Midbrain (tissue), 1 donor: Measurements from ENCODE around the gene ZFAND3.

ENCODE experiments used
- DNase-seq: peaks from one replicate; lab custom pipeline; 2025; lab: John Stamatoyannopoulos, UW

The ZFAND3 gene

GRCh38 chr6:38154731-38155130 lies 335.2 kb downstream of the ZFAND3 start:
- no peak for DNase-seq

DNA sequence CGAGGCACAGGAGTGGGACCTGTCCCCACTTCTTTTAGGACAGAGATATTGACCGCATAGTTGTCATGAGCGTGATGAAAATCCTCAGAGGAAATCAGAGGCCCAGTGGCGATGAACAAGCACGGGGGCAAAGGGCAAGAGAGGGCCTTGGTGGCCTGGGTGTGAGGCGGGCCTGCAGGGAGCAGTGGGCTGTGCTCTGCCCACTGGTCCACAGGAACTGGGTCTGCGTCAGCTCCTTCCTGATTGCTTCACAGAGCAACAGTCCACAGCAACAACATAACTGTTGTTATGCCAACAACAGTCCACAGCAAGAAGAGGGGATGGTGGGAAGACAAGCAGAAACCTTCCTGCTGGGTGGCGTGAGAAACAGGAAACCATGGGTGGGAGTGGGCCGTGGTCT lies 335.6 kb downstream of the ZFAND3 start:
- DNase-seq: no peak

GRCh38 chr6:38155621-38156204 lies 336.2 kb downstream of the ZFAND3 start:
- no peak for DNase-seq

- DNase-seq: no peak
Observed at GRCh38 chr6:38156818-38157565, 337.5 kb downstream of the ZFAND3 start.

DNA sequence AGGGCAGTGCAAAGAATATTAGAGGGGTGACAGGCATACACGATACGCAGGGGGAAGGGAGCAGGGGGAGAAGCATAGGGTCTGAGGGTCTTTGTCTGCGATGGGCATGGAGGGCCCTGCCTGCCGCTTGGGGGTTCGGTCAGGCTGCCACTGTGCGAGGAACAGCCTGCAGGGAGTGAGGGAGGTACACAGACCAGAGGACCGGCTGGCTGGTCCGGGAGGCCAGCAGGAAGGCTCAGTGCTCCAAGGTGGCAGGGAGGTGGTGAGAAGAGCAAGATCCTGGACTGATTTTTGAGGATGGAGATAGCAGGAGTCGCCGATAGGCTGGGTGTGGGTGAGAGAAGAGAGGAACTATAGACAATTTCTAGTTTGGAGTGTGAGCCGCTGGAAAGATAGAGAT lies 338.4 kb downstream of the ZFAND3 start:
- no peak for DNase-seq

DNA sequence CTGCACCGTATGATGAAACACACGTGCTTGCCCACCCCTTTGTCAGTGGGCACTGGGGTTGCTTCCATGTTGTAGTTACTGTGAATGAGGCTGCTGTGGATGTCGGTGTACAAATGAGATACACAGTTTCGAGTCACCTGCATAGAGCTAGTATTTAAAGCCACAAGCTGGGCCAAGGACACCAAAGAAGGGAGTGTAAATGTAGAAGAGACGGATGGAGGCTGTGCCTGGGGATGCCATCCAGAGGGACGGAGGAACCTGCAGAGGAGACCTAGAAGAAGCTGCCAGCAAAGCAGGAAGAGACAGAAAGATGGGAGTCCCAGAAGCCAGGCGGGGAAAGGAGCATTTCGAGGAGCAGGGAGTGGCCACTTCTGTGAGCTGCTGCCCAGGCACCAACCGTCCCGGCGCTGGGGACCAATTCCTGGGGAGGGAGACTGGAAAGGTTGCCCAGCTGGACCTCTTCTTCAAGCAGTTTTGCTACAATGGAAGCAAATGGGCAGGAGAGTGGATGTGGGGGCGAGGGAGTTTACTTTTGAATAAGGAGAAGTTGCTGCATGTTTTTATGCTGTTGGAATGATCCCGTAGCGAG lies 339.3 kb downstream of the ZFAND3 start:
- DNase-seq: no peak

- DNase-seq: no peak
Observed at GRCh38 chr6:38159596-38159995, 340.1 kb downstream of the ZFAND3 start.

DNA sequence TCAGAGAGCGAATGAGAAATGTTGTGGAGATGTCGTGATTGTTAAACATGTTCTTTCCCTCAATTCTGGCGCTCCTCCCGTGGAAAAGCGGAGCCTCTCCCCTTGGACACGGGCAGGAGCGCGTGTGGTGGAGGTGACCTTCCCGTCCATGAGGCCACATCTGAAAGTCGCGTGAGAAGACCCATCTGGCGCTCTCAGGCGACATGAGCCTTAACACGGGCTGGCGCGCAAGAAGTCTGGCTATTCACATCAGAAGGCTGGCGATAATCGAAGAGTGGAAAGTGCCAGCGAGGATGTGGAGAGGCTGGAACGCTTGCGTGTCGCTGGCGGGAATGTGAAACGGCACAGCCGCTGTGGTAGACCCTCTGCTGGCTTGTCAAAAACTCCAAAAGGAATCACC lies 341.3 kb downstream of the ZFAND3 start:
- DNase-seq: no peak

GRCh38 chr6:38161331-38161730 lies 341.8 kb downstream of the ZFAND3 start:
- no peak for DNase-seq

DNA sequence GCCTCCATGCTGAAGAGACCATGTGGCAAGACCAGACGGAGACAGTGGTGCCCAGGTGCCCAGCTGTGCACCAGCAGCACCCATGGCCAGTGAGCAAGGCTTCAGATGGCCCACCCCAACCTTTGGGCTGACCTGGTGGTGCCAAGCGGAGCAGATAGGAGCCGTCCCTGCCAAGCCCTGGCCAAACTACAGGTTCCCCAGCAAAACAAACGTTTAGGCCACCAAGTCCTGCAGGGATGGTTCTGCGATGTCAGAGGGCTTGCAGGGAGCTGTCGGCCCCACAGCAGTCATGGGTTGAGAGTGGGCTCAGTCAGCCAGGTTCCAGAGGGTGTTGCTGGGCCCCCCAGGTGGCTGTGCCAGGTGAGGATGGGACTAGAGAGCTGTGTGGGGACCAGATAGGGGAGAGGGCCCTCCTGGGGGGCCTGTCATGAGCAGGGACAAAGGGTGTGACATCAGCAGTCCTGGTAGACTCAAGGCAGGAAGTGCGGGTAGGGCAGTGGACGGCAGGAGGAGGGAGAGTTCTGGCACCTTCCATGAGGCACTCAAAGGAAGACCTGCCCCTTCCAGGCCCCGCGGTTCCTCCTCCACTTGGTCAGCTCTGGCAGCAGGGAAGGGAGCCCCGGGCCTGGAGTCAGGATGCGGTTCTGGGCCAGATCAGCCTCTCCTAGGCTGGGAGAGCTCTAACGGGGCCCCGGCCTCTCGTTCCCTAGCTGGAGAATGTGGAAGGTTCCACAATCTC lies 342.4 kb downstream of the ZFAND3 start:
- DNase-seq: no peak

DNA sequence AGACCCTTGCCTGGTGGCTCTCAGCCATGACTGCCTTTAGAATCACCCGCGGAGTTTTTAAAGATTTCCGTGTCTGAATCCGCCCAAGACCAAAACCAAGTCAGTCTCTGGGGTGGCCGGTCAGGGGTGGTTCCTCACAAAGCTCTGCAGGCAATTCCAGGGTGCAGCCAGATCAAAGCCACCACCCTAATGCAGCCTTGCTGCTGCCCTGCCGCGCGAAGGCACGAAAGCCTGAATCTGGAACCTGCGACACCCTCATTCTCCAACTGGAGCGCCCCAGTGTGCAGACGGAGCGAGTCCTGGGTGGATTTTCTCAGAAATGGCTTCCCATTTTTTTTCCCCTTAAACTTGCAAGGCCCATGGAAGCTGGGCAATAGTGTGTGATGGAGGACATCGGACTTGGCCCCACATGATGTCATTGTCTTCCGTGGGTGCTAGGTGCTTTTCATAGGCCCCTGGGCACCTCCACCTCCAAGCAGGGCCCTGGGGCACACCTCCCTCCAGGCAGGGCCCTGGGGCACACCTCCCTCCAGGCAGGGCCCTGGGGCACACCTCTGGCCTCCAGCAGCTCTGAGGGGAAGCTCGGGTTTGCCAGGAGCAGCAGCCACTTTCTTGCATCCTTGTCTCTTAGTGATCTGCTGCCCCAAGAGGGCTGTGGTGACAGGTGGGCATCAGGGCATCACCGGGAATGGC lies 343.1 kb downstream of the ZFAND3 start:
- DNase-seq: no peak

- DNase-seq: no peak
Observed at GRCh38 chr6:38163186-38164130, 343.9 kb downstream of the ZFAND3 start.

DNA sequence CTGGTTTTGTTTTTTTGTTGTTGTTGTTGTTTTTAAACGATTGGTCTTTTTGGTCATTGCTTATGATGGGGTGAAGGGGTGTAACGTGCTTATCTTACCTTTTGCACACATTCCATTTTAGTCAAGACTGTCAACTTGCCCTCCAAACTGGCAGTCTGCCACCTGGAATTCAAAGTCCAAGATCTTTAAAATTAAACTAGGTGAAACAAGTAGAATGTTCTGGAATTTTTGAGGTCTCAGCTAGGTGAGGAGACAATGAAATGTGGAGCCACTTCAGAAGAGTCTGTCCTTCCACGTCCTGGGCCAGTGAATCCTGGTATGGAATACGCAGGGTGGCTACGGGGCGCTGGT lies 344.6 kb downstream of the ZFAND3 start:
- no peak for DNase-seq

DNA sequence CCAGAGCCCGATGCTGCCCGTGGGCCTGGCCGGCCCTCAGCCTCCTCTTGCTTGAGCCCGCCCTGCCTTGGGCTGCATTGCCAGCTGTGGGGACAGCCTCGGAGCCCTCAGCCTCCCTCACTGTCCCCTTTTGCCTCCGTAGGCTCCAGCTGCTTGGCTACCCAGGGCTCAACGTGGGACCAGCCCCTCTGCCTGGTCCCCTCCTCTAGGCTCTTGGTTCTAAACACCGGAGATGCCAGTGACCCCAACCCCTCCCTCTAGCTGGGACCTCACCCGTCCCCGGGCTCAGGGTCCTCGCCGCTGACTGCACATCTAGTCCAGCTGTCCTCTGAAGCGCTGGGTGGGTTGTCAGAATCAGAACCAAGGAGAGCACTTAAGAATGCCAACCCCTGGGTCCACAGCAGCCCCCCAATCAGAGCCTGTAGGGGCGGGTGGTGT lies 345.2 kb downstream of the ZFAND3 start:
- no peak for DNase-seq

DNA sequence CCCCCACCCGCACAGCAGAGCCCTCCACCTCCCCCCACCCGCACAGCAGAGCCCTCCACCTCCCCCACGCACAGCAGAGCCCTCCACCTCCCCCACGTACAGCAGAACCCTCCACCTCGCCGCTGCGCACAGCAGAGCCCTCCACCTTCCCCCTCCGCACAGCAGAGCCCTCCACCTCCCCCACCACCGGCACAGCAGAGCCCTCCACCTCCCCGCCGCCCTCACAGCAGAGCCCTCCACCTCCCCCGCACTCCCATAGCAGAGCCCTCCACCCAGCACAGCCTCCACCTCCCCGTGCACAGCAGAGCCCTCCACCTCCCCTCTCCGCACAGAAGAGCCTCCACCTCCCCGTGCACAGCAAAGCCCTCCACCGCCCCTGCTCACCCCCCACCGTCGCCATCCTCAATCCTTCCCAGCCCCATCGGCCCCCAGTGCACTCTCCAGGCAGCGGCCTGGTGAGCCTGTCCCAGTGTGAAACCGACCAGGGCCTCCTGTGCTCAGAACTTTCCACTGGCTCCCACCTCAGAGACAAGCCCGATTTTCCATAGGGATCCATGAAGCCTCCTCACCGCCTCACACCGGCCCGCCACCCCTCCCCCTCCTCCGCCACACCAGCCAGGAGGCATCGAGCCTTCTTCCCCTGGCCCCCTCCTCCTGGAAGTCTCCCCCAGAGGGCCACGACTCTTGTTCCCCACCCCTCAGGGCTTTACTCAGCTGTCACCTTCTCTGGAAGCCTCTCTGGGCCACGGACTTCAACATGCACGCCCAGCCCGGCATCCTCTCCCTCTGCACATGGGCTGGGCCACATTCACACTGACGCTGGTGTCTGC lies 347.1 kb downstream of the ZFAND3 start:
- DNase-seq: no peak

GRCh38 chr6:38167598-38167997 lies 348.1 kb downstream of the ZFAND3 start:
- no peak for DNase-seq

- no peak for DNase-seq
Observed at GRCh38 chr6:38168126-38168525, 348.6 kb downstream of the ZFAND3 start.

- DNase-seq: no peak
Observed at GRCh38 chr6:38168699-38169098, 349.2 kb downstream of the ZFAND3 start.

GRCh38 chr6:38169221-38169976 lies 349.9 kb downstream of the ZFAND3 start:
- DNase-seq: no peak
